NCI-H2227 treated with DMSO at 0.1 percent for 48 hours (cell line): Measurements from ENCODE around the gene PLAGL2.
"Not testable (repeated sequence)": the region's sequence is repeated elsewhere in the genome, so short reads cannot be mapped to it uniquely, and the experiment has no call there.

Source experiments
- DNase-seq: peaks from one replicate; lab custom pipeline; 2025; lab: John Stamatoyannopoulos, UW

The PLAGL2 gene

GRCh38 chr20:32204205-32205109 is 3.1 kb downstream of the PLAGL2 start:
- DNase-seq = no peak

DNA sequence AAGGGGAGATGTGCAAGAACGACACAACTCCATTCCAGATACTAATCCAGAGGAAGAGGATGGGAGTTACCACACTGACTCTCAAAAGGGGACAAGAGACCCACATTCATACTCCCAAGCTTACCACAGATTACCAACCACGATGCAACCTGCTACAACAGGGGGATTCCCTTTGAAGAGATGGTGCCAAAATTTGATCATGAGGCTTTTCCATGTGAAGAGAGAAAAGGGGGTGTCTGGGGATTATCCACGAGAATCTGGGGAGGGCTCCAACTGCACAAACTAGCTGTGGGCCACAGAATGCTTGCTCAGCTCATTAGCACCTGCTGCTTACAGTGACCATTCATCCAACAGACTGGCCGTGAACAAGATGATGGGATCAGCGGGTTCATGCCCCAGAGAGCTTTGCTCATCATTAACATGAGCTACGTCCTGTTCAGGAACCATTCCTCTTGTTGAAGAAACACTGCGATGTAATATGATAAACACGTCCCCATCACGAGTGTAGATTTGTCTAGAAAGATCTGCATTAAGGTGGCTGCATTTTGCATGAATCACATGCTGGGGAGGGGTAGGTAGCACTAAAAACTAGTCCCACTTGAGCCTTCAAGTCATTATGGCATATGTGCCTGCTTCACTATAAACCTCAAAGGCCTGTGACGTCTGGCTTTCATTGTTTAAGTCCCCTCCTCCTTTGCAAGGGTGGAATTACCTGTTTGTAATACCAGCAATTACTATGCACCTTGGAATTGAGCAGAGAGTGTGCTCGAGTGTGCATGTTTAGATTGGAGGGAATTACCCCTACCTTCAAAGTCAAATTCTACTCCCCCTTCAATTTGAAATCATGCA is 4.0 kb downstream of the PLAGL2 start:
- no peak for DNase-seq

GRCh38 chr20:32201977-32202363 is 5.6 kb downstream of the PLAGL2 start:
- no peak for DNase-seq

GRCh38 chr20:32201296-32201976 is 6.1 kb downstream of the PLAGL2 start:
- DNase-seq = no peak

GRCh38 chr20:32199006-32199405 is 8.5 kb downstream of the PLAGL2 start:
- no peak for DNase-seq

- DNase-seq = not testable (repeated sequence)
These were observed 10.4 kb downstream of the PLAGL2 start for GRCh38 chr20:32197136-32197535.

DNA sequence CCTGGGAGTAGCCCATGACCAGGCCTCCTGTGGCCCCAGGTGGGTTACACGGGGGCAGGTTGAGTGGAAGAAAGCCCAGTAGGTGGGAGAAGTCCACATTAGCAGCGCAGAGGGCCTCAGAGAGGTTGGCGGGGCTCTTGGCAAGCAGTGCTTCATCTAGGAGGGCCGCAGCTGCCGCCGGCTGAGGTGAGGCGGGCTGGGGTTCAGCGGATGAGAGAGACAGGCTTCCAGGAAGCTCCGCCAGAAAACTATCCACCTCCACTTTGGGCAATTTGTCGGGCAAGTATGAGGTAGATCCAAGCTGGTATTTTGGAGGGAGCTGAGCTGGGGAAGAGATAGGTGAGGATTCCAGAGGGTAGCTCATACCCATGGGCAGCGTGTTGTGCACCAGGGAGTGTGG is 10.9 kb downstream of the PLAGL2 start:
- not testable (repeated sequence) for DNase-seq

DNA sequence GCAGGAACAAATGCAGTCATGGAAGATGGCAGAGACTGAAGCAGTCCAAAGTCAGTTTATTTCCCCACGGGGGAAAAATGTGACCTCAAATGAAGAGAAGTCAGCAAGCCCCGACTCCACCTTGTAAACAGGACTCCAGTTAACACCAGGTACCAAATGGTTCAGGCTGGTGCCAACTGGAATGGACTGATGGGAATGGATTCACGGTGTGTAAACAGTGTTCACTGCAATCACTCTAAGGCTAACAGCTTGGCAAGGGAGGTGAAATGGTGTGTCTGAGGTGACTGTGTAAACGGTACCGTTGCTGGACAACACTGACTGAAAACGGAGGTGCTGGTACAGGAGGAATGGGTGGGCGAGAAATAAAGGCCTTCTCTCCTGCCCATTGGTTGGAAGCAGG is 12.0 kb downstream of the PLAGL2 start:
- DNase-seq = no peak

- DNase-seq = no peak
These were observed 13.5 kb downstream of the PLAGL2 start for GRCh38 chr20:32193996-32194395.

DNA sequence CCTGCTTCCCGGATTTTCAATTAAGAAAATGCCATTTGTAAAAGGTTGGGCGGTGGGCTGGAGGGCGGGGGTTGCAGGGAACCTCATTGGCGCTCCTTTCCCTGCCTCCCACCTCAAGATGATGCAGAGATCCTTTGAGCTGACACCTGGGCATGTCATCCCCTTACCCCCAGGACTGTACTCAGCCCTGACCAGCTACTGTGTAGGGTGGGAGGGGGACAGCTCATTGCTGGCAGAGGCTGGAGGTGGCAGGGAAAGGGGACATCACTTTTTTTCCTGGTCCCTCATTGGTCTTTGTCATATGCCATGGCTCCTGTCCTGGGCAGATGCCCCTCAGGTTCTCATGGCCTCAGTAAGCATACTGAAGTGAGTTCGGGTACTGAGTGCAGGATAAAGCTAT is 14.2 kb downstream of the PLAGL2 start:
- DNase-seq = not testable (repeated sequence)

- DNase-seq = no peak
These were observed 14.8 kb downstream of the PLAGL2 start for GRCh38 chr20:32192698-32193097.

DNA sequence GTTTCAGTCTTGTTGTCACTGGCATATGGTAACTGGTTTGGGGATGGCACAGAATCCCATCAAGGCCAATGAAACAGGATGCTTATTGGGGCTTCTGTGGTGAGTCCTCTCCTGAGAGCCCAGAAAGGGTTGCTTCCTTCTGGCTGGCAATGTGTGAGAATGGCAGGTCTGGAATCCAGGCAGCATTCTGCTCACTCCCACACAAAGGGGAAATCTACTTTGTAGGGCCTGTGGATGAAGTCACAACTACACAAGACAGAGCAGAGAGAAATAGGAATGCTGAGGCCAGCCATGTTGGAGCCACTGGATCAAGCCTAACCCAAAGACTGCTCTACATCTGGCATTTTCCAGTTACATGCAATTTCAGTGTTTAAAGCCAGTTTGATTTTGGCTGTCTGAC is 15.7 kb downstream of the PLAGL2 start:
- DNase-seq = no peak

DNA sequence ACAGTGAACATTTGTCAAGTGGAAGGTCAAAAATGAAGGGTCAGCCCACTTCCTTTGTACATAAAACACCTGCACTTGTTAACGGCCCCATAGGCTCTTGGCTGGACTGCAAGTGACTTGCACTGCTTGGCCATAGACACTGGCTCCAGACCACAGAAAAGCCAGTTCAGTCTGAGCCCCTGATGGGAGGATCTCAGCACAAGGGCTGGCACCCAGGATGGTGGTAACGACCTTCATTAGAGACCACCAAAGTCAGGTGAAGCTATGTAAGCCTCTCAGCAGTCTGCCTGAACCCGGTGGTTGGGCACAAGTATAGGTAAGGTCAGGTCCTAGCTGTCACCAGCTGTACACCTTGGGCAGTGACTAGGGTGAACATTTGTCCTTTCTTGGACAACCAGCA is 16.1 kb downstream of the PLAGL2 start:
- no peak for DNase-seq

DNA sequence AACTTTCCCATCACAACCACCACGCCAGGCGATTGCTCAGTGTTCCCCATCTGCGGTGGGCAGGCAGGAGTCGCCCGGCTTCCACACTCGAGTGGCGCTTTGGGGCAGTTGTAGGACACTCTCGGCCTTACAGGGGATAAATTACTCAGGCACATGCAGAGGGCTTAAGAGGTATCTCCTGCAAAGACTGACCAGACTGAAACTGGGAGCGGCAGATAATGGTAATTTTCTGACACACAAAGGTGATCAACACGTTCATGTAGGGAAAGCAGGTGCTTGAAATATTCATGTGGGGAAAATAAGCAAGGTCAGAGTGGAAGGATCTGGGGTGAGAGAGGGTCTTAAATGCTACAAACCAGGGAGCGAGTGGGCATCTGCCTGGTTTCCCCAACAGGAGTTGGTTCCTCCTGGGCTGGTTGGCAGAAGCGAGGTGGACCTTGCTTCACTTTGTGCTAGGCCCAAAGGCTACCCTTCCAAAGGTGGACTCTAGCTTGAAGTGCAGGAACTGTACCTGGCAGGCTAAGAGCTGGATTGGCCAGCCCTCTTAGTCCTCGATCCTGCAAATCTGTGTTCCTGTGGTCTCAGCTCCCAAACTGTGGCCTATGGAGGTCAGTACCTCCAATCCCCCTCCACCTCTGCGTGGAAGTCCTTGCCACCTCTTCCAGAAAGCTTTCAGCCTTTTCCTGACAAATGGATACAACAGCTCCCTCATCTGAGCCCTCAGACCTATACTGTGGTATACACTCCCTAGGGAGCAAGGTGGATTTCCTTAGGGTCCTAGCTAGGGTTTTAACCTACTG is 16.7 kb downstream of the PLAGL2 start:
- no peak for DNase-seq

DNA sequence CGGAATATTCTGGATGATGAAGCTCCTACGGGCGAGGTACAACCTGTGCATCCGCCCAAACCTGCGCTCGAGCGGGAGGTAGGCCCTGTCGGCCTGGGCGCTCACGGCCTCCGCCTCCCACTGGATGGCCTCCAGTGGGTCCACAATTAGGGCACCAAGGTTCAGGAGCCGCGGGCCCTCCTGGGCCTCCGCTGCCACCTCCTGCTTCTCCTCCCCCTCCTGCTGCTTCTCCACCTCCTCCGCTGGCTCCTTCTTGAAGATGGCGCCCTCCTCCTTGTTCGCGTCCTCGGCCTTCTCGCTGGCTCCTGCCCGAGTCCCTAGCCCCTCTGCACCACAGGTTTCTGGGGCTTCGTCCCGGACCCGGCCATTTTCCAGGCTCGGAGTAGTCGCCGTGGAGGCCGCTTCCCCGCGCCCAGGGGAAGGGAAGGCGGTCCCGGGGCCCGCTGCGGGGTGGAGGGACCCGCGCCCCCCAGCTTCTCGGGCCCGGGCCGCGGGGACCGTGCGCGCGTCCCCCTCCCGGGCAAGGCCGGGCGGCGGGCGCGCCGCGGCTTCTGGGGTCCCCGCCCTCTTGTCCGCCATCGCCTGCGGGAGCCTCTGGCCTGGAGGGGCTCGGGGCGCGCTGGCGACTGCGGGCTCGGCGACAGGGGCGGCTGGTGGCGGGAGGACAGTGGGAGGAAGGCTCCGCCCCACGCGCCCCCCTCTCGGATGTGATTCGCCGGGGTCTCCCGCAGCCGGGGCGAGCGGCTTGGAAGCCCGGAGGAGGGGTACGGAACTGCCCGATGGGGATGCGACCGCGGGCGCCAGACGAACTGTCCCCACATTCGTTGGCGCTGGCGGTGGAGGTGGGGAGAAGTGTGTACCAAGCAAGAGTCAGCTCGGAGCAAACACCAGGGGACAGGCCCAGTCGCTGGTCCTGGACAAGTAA is 17.6 kb downstream of the PLAGL2 start:
- DNase-seq = peak; percentile 55

GRCh38 chr20:32189123-32189410 is 18.5 kb downstream of the PLAGL2 start:
- DNase-seq = no peak

DNA sequence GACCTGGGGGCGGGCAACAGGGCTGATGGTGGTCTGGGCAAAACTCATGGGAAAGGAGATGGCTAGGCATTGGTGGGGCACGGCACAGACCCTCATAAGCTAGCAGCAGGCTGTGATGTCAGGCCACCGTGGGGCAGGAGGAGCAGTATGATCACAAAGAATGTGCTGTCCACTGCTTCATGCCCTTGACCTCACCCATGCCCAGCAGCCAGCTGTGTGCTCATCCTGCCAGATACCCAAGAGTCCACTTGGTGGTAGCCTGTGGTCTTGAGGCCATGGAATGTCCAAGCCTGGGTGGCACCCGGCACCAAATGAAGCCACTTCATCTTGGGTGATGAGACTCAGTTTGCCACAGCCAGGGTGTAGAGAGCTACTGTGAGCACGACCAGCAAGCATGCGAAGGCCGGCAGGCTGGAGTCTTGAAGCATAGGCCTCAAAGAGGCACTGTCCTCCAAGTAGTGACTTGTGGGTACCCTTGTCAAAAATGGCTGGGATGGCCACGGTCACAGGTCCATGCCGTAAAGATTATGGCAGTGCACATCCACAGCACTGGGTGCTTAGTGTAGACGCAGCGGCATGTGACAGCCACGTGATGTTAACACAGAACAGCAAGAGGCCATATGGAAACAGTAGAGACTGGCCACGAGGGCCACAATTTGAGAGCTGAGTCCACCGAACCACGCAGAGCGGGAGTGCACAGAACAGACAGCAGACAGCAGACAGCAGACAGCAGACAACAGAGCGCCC is 19.0 kb downstream of the PLAGL2 start:
- no peak for DNase-seq

DNA sequence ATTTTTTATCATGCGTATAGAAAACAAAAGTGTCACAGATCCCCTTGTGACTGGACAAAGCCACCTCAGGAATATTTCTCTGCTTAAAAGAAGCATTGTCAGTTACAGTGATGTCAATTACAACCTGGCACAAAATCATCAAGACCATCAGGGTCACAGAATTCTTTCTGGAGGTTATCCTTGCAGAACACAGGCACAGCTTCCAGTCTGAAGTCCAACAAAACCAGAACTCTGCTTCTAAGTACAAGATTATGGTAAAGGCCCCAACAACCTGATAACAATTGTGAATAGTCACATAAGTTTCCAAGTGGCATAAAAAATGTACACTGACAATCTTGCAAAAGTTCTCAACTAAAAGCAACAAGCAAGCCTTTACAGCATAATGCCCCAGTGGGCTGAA is 21.0 kb downstream of the PLAGL2 start:
- no peak for DNase-seq

GRCh38 chr20:32184961-32185603 is 22.5 kb downstream of the PLAGL2 start:
- no peak for DNase-seq
